Measurements from ENCODE around the gene CLIC1. TPM values are rescaled to one million over a fixed set of nuclear protein-coding genes. Genes with fewer than 3 reads are reported as not detected.
A peak's percentile ranks its signal among the peaks of the same experiment; 100 is the strongest.

The CLIC1 gene
- total RNA-seq, 1 experiment from 2014 or later = 432 TPM

DNA sequence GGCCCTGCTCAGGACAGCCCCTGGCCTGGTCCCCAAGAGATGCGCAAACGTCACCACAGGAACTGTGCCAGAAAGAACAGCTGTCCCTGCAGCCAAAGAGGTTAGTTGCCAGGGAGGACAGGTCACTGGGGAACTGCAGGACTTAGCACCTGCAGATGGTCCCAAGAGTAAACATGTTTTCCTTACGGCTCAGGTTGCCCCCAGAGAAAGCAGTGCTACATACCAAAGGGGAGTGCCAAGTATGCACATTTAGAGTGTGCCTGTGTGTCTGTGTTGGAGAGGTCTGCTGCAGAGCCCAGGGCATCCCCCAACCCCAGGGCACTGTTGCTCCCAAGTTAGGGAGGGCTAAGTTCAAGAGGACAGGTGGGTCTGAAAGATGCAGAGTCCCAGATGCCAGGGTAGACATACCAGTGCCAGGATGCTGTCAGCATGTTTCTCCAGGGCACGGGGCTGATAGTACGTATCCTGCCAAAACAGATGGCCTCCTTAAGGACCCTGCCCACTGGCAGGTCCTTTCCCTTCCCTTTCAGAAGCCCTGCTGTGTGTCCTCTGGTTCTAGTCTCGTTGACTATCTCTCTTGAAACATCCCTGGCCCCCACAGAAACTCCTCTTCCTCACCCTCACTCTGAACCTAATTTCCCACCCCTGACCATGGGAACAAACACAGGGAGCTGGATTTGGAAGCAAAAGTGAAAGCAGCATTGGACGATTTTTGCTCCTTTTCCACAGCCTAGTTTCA, 34.5 kb downstream of the CLIC1 start:
- ChIA-PET POLR2A (interaction anchor here (1.6 kb wide), 1 partner anchor 126 kb away, joined by 5 read pairs; the partner anchor contains the start of gene HSPA1B), RAD21 (ENCODE audit: low non-redundant PET in 1 of 2, low total read pairs in 2 of 2, uncharacterized antibody in 2 of 2, unreplicated experiment in 2 of 2) (no interaction called here), CTCF (no interaction called here)
- Histone ChIP-seq H3K9ac (ENCODE audit: low read length) (peak overlapping the region; percentile 85), H3K9me2 (ENCODE audit: insufficient read depth) (no peaks in the 10 kb centered on the region), H3K9me3 (ENCODE audit: control insufficient read depth in 1 of 2, insufficient read depth in 1 of 2, low read depth in 1 of 2, low read length in 2 of 2) (no peaks in the 10 kb centered on the region), H4K20me1 (ENCODE audit: insufficient read depth) (no peaks in the 10 kb centered on the region), H3K4me3 (replicated peaks in 1 of 2; ENCODE audit: low read depth in 1 of 2, low read length in 2 of 2) (peak overlapping the region; percentile 89 to 98), H2AFZ (ENCODE audit: low read depth, low read length, poor library complexity, severe bottlenecking) (no peak overlapping the region), H3K36me3 (ENCODE audit: control insufficient read depth in 1 of 2, insufficient read depth in 2 of 2, low read length in 2 of 2) (0 out of 4 replicates have a peak, but pooled peaks cover 0 to under 1% of the 10 kb centered on the region in 2 experiments), H3K27ac (ENCODE audit: low read depth, low read length) (no peak overlapping the region), H3K27me3 (ENCODE audit: insufficient read depth, low read length) (no peaks in the 10 kb centered on the region), H3K4me2 (ENCODE audit: low read length) (peak overlapping the region; percentile 77), H3K79me2 (ENCODE audit: insufficient read depth, low read length) (peaks cover 13% of the 10 kb centered on the region), H3K4me1 (ENCODE audit: control insufficient read depth in 1 of 2, insufficient read depth in 2 of 2, low read length in 2 of 2) (peaks cover 7 to 15% of the 10 kb centered on the region in 2 experiments; a peak in 3 of 4 replicates)
- no TSS peak for BruUV-seq (replicated peaks)
- no peak for TF ChIP-seq JUND (IDR thresholded peaks at IDR 0.05)
- no peak for ATAC-seq
- intact Hi-C loops (cut with micrococcal nuclease) = loop anchor here (2.0 kb wide), 1 partner anchor 37 kb away; no protein-coding TSS in a partner anchor
- DNase-seq (ENCODE audit: low read depth, low spot score) = no peak

DNA sequence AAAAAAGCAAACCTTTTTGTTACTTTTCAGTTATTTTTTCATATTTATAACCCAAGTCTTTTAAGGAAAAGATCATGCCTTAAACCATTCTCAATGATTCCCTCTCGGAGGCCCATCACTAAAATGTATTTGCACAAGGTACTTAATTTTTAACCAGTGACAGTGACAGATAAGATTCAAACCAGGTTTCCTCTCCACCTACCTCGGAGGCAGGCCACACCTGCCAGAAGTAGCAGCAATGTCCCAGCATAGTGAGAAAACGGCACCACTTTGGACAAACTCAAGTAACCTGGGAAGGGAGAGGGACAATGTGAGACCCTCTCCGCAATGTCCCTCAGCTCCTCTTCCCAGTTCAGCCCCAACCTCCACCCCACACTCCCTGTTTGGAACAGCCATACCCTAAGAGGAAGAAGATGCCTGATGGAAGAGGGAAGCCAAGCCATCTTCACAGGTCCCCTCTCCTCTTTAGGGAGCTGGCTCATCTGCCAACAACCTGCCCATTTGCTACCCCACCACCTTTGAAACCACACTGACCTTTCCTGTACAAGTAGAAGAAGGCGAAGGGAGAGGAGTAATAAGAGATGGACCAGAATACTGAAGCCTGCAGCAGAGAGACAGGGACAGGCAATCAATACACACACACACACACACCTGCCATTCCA, 35.5 kb downstream of the CLIC1 start:
- no TSS peak for BruUV-seq (replicated peaks)

More for the DNA sequence above, 35.5 kb downstream of the CLIC1 start:
- H3K4me3 ChIP-seq (replicated peaks in 1 of 2; ENCODE audit: low read depth in 1 of 2, low read length in 2 of 2) = no peak overlapping the region
- H3K9me2 ChIP-seq (ENCODE audit: insufficient read depth) = no peaks in the 10 kb centered on the region
- no peak overlapping the region for H2AFZ ChIP-seq (ENCODE audit: low read depth, low read length, poor library complexity, severe bottlenecking)
- H3K27ac ChIP-seq (ENCODE audit: low read depth, low read length) = no peak overlapping the region
- POLR2A ChIA-PET = no interaction called here
- RAD21 ChIA-PET (ENCODE audit: low non-redundant PET in 1 of 2, low total read pairs in 2 of 2, uncharacterized antibody in 2 of 2, unreplicated experiment in 2 of 2) = no interaction called here
- H4K20me1 ChIP-seq (ENCODE audit: insufficient read depth) = no peaks in the 10 kb centered on the region
- no peaks in the 10 kb centered on the region for H3K27me3 ChIP-seq (ENCODE audit: insufficient read depth, low read length)
- no peaks in the 10 kb centered on the region for H3K9me3 ChIP-seq (ENCODE audit: control insufficient read depth in 1 of 2, insufficient read depth in 1 of 2, low read depth in 1 of 2, low read length in 2 of 2)
- ATAC-seq (no peak), DNase-seq (ENCODE audit: low read depth, low spot score) (no peak)
- H3K36me3 ChIP-seq (ENCODE audit: control insufficient read depth in 1 of 2, insufficient read depth in 2 of 2, low read length in 2 of 2) = peaks cover 0 to 8% of the 10 kb centered on the region in 2 experiments; a peak in 2 of 4 replicates
- peaks cover 7 to 15% of the 10 kb centered on the region in 2 experiments; a peak in 3 of 4 replicates for H3K4me1 ChIP-seq (ENCODE audit: control insufficient read depth in 1 of 2, insufficient read depth in 2 of 2, low read length in 2 of 2)
- no peak overlapping the region for H3K4me2 ChIP-seq (ENCODE audit: low read length)
- no peak overlapping the region for H3K9ac ChIP-seq (ENCODE audit: low read length)
- TF ChIP-seq, protein P1, sequence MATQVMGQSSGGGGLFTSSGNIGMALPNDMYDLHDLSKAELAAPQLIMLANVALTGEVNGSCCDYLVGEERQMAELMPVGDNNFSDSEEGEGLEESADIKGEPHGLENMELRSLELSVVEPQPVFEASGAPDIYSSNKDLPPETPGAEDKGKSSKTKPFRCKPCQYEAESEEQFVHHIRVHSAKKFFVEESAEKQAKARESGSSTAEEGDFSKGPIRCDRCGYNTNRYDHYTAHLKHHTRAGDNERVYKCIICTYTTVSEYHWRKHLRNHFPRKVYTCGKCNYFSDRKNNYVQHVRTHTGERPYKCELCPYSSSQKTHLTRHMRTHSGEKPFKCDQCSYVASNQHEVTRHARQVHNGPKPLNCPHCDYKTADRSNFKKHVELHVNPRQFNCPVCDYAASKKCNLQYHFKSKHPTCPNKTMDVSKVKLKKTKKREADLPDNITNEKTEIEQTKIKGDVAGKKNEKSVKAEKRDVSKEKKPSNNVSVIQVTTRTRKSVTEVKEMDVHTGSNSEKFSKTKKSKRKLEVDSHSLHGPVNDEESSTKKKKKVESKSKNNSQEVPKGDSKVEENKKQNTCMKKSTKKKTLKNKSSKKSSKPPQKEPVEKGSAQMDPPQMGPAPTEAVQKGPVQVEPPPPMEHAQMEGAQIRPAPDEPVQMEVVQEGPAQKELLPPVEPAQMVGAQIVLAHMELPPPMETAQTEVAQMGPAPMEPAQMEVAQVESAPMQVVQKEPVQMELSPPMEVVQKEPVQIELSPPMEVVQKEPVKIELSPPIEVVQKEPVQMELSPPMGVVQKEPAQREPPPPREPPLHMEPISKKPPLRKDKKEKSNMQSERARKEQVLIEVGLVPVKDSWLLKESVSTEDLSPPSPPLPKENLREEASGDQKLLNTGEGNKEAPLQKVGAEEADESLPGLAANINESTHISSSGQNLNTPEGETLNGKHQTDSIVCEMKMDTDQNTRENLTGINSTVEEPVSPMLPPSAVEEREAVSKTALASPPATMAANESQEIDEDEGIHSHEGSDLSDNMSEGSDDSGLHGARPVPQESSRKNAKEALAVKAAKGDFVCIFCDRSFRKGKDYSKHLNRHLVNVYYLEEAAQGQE (IDR thresholded peaks at IDR 0.05; ENCODE audit: low read depth) = no peak
- no peak for TF ChIP-seq EZH2 (IDR thresholded peaks at IDR 0.05)
- no peak for TF ChIP-seq ZFX (IDR thresholded peaks at IDR 0.05)
- TF ChIP-seq, protein P2, sequence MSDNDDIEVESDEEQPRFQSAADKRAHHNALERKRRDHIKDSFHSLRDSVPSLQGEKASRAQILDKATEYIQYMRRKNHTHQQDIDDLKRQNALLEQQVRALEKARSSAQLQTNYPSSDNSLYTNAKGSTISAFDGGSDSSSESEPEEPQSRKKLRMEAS (IDR thresholded peaks at IDR 0.05) = no peak
- TF ChIP-seq CBX3 (IDR thresholded peaks at IDR 0.05; ENCODE audit: low read depth) = no peak
- TF ChIP-seq, protein P3, sequence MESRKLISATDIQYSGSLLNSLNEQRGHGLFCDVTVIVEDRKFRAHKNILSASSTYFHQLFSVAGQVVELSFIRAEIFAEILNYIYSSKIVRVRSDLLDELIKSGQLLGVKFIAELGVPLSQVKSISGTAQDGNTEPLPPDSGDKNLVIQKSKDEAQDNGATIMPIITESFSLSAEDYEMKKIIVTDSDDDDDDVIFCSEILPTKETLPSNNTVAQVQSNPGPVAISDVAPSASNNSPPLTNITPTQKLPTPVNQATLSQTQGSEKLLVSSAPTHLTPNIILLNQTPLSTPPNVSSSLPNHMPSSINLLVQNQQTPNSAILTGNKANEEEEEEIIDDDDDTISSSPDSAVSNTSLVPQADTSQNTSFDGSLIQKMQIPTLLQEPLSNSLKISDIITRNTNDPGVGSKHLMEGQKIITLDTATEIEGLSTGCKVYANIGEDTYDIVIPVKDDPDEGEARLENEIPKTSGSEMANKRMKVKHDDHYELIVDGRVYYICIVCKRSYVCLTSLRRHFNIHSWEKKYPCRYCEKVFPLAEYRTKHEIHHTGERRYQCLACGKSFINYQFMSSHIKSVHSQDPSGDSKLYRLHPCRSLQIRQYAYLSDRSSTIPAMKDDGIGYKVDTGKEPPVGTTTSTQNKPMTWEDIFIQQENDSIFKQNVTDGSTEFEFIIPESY (IDR thresholded peaks at IDR 0.05; ENCODE audit: extremely low read depth, insufficient replicate concordance, low read length) = no peak
- TF ChIP-seq YY1 (IDR thresholded peaks at IDR 0.05; ENCODE audit: extremely low read depth, insufficient replicate concordance, low read depth, low read length) = no peak
- intact Hi-C loops (cut with micrococcal nuclease) = no loop called here
- CTCF ChIA-PET = no interaction called here
- H3K79me2 ChIP-seq (ENCODE audit: insufficient read depth, low read length) = peaks cover 13% of the 10 kb centered on the region

Data from HCT116 (cell line).